Amygdala (tissue), 56 donors: ENCODE results near the gene UGT1A1.

ENCODE experiments used
- DNase-seq, 56 donors: peaks; one replicate each; lab custom pipeline; 2025; lab: John Stamatoyannopoulos, UW

The UGT1A1 gene

GRCh38 chr2:233756429-233757081 lies 3.5 kb upstream of the UGT1A1 start:
- DNase-seq = no peak

DNA sequence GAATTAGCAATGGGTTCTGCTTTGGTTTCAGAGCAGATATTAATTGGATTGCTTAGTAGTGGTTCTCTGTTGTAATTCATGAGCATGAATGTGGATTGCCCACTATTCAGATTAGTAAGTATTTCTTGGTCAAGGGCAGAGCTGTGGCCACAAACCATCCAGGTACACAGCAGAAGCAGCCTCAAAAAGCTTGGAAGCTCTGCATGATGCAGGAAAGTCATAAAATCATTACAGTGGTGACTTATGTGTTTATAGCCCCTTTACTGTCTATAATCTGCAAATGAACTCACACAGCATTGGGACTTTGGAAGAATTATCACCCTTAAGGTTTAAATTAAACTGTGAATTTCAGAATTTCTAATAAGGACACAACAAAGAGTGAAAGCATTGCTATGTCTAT lies 1.9 kb upstream of the UGT1A1 start:
- no peak for DNase-seq

DNA sequence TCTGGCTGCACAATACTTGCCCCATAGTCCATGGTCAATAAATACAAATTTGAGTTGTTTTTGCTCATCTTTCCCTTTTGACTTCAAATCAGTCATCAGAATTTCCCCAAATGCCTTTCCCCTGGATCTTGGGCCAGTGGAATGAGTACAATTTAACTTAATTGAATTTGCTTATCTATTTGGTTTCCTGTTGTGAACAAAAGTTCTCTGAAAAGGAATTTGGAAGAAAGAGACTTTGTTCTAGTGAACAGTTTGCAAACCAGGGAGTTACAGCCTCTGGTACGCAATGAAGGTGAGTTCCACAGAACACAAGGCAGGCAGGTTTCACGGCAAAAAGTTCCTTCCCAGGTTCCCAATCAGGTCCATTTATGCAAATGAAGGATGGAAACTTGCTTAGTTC lies 1.2 kb upstream of the UGT1A1 start:
- no peak for DNase-seq

DNA sequence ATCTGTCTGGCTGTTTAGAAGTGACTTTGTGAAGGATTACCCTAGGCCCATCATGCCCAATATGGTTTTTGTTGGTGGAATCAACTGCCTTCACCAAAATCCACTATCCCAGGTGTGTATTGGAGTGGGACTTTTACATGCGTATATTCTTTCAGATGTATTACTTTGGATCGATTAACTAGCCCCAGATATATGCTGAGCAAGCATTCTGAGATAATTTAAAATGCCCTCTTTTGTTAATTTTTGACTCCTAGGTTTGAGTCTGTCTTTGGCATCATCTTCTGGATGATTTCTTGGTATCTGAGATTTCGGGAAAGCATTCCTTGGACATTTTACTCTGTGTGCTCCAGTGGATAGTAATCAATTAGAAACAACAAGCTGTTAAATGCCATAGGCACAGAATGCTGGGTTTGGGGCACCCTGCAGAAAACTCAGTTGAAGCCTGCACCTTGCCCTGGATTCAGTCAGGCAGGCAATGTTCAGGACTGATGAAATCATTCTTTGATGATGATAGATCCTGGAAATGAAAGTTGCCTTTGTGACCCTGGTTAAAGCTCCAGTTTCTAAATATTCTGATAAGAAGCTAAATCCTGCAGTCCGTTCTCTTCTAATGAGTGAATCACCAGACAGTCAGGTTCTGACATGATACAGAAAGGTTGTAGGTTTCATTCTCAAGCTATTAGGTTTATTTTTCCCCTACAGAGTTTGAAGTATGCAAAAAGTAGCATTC lies 1.1 kb downstream of the UGT1A1 start:
- no peak for DNase-seq

DNA sequence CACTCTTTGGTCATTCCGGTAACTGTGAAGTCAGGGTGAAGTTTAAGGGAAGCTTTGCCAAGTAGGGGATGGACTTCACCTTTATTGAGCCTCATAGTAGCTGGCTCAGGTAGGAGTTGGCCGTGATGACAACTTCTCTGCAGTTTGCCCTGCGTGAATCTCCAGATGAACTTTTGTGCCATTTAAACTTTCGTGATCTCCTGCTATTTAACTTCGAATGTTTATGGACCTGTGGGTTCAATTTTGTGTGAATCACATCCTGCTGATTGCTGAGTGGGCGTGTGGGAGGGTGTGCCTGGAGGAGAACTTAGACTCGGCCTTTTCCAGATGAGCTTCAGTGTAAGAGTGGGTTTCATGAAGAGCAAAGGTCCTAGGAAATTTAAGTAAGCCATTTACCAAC lies 4.2 kb downstream of the UGT1A1 start:
- DNase-seq = no peak

GRCh38 chr2:233764761-233765160 lies 4.7 kb downstream of the UGT1A1 start:
- no peak for DNase-seq

GRCh38 chr2:233766416-233766815 lies 6.3 kb downstream of the UGT1A1 start:
- no peak for DNase-seq

DNA sequence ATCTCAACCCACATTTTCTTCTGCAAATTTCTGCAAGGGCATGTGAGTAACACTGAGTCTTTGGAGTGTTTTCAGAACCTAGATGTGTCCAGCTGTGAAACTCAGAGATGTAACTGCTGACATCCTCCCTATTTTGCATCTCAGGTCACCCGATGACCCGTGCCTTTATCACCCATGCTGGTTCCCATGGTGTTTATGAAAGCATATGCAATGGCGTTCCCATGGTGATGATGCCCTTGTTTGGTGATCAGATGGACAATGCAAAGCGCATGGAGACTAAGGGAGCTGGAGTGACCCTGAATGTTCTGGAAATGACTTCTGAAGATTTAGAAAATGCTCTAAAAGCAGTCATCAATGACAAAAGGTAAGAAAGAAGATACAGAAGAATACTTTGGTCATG lies 8.0 kb downstream of the UGT1A1 start:
- DNase-seq = no peak

- DNase-seq = no peak
Observed at GRCh38 chr2:233769260-233769659, 9.2 kb downstream of the UGT1A1 start.

GRCh38 chr2:233772153-233772552 lies 12.1 kb downstream of the UGT1A1 start:
- no peak for DNase-seq

- no peak for DNase-seq
Observed at GRCh38 chr2:233772583-233772982, 12.5 kb downstream of the UGT1A1 start.

- no peak for DNase-seq
Observed at GRCh38 chr2:233773854-233774253, 13.8 kb downstream of the UGT1A1 start.

DNA sequence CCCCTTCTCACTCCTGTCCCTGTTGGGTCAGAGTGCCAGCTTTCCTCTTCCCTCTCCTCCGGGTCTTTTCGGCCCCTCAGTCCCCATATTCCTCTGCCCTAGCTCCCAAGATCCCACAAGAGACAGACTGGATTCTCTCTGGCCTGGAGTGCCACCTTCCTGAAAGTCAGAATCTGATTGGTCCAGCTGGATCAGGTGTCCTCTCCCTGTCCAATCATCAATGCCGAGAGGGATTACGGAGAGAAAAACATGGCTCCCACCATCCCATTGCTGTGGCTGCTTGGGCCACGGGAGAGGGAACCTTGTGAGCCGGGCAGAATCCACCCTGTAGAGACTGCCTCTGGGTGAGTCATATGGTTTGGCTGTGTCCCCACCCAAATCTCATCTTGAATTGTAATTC lies 15.3 kb downstream of the UGT1A1 start:
- no peak for DNase-seq

- no peak for DNase-seq
Observed at GRCh38 chr2:233778030-233778429, 18.0 kb downstream of the UGT1A1 start, which contains the start of gene MROH2A. TSS of gene MROH2A (plus strand) at chr2:233778330. CDS start at chr2:233779359, 1,029 bp downstream.

- DNase-seq = no peak
Observed at GRCh38 chr2:233779722-233780121, 19.7 kb downstream of the UGT1A1 start.

DNA sequence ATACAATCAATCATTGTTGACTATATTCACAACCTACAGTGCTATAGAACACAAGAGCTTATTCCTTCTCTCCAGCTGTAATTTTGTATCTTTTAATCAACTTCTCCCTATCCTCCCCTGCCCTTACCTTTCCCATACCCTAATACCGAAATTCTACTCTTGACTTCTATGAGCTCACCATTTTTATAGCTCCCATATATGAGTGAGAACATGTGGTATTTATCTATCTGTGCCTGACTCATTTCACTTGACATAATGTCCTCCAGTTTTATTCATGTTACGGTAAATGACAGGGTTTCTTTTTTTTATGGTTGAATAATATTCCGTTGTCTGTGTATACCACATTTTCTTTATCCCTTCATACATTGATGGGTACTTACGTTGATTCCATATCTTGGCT lies 20.7 kb downstream of the UGT1A1 start:
- no peak for DNase-seq

- DNase-seq = no peak
Observed at GRCh38 chr2:233789554-233789953, 29.5 kb downstream of the UGT1A1 start.

DNA sequence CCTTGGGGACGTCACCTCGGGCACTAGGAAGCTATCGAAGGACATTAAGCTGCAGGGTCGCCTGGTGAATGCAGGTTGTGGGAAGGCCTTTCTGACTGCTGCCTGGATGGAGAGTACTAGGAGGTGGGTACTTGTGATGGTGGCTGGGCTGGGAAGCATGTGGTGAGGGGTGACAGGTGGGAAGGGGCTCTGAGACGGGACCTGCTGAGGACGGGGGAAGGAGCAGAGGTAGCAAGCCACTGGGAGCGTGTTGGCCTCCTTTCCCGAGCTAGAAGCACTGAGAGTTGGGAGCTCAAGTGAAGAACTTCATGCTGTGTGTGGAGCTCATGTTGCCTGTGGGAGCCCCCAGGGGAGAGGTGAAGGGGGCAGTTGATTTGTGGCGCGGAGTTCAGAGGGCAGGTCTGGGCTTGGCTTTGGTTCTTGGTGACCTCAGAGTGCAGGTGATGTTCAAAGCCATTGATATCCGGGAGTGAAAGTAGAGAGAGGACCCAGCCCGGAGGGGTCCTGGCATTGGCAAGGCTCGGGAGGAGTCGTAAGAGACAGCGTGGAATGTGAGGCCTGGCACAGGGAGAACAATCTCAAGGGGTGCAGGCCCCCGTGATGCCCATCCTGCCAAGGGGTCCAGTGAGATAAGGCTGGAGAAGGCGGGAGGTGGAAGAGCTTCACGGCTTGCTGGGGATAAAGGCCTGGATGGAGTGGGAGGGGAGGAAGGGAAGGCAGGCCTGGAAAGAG lies 31.2 kb downstream of the UGT1A1 start:
- no peak for DNase-seq

DNA sequence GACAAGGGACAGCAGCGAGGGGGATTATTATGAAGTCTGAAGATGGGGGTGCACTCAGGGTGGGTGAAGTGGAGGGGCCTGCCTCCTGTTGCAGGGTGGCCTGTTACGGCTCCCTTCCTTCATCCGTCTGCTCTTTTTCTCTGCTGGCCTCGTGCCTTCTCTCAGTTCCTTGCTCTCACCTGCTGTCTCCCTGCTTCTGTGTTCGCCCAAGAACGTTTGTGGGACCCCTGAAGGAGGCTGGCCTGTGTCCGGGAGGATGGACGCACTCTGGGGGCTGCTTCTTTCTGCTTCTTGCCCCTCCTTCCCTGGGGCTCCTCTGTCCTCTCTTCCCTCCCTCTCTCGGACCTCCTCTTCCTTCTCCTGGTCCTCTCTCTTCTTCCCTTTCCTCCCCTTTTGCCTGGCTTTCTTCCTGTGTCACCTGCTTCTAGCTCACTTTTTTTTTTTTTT lies 31.8 kb downstream of the UGT1A1 start:
- DNase-seq = no peak

- DNase-seq = no peak
Observed at GRCh38 chr2:233792720-233793119, 32.6 kb downstream of the UGT1A1 start.

DNA sequence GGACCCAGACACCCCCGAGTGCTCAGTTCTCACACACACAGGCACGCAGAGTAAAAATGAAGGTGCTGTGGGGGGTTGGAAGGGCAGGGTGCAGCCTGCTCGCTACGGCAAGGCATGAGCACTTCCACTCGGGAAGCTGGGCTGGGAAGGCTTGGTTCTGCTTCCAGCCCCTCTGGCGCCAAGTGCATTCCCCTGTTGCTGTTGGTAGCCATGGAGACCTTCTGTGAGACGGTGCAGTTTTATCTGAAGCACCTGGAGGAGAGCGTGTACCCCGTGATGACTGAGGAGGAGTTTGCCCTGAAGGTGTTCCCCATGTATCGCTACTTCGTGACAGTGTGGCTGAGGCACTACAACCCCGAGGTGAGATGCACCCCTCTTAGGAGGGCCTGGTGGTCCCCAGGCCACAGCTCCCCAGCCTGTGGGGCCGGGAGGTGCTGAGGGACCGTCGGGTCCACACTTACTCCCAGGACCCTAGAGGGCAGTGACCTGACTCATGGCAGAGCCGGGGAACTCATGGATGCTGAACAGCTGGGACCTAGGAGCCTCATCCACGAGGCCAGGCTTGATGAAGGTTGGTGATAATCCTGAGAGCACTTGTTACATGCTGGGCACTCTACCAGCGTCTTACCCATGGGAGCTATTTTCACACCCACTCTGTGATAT lies 33.5 kb downstream of the UGT1A1 start:
- no peak for DNase-seq
